Parathyroid adenoma (tissue), 2 donors: ENCODE data around the gene AFF1.
"Not testable (repeated sequence)": the region's sequence is repeated elsewhere in the genome, so short reads cannot be mapped to it uniquely, and the experiment has no call there.

Experiments used
- H2AFZ ChIP-seq: fragments of 300-600 bp; sonication (generic); one replicate; pipeline ENCODE4 v1.7.0; 2017; ENCODE audit warnings: antibody characterized with exemption, mild to moderate bottlenecking
- H3K27ac ChIP-seq: fragments of 300-600 bp; sonication (generic); one replicate; pipeline ENCODE4 v1.7.0; 2017
- H3K27me3 ChIP-seq: fragments of 300-600 bp; sonication (generic); one replicate; pipeline ENCODE4 v1.7.0; 2017; ENCODE audit warnings: low read length; ENCODE audit not compliant: control insufficient read depth, insufficient read depth
- H3K36me3 ChIP-seq: fragments of 300-600 bp; sonication (generic); one replicate; pipeline ENCODE4 v1.7.0; 2017; ENCODE audit warnings: low read length; ENCODE audit not compliant: control insufficient read depth, insufficient read depth
- H3K4me1 ChIP-seq: fragments of 300-600 bp; sonication (generic); one replicate; pipeline ENCODE4 v1.7.0; 2017; ENCODE audit warnings: control low read depth
- H3K4me2 ChIP-seq: fragments of 300-600 bp; sonication (generic); one replicate; pipeline ENCODE4 v1.7.0; 2017; ENCODE audit warnings: low read length
- H3K4me3 ChIP-seq: fragments of 300-600 bp; sonication (generic); one replicate; pipeline ENCODE4 v1.7.0; 2017; ENCODE audit warnings: low read depth, low read length
- H3K79me2 ChIP-seq: fragments of 300-600 bp; sonication (generic); one replicate; pipeline ENCODE4 v1.7.0; 2017; ENCODE audit warnings: control low read depth
- H3K9ac ChIP-seq: fragments of 300-600 bp; sonication (generic); one replicate; pipeline ENCODE4 v1.7.0; 2017; ENCODE audit warnings: mild to moderate bottlenecking
- H3K9me3 ChIP-seq: fragments of 300-600 bp; sonication (generic); one replicate; pipeline ENCODE4 v1.7.0; 2017; ENCODE audit warnings: low read length; ENCODE audit not compliant: control insufficient read depth
- CTCF ChIP-seq: fragments of 300-600 bp; sonication (generic); IDR thresholded peaks from one replicate; pipeline ENCODE4 v1.7.0; 2017; ENCODE audit warnings: antibody characterized with exemption, mild to moderate bottlenecking
- donor health status: primary hyperparathyroidism.

Gene AFF1

GRCh38 chr4:87011340-87012034, 76.7 kb downstream of the AFF1 start:
- H3K4me3 ChIP-seq, result no peak overlapping the region

GRCh38 chr4:87012265-87012953, 77.6 kb downstream of the AFF1 start:
- Histone ChIP-seq H3K79me2 (peaks cover 18% of the 10 kb centered on the region), H3K9me3 (no peaks in the 10 kb centered on the region), H3K4me3 (no peak overlapping the region), H3K4me2 (peak overlapping the region; percentile 9), H3K27ac (peak overlapping the region; percentile 29), H3K4me1 (peaks cover 12% of the 10 kb centered on the region), H3K27me3 (no peaks in the 10 kb centered on the region), H2AFZ (no peak overlapping the region), H3K36me3 (no peaks in the 10 kb centered on the region), H3K9ac (no peak overlapping the region)
- no peak for TF ChIP-seq CTCF

More at GRCh38 chr4:87011340-87012034, 76.7 kb downstream of the AFF1 start:
- H2AFZ ChIP-seq, result no peak overlapping the region
- no peaks in the 10 kb centered on the region for H3K36me3 ChIP-seq
- no peak overlapping the region for H3K9ac ChIP-seq
- peaks cover 16% of the 10 kb centered on the region for H3K79me2 ChIP-seq
- no peaks in the 10 kb centered on the region for H3K9me3 ChIP-seq
- peaks cover 12% of the 10 kb centered on the region for H3K4me1 ChIP-seq
- TF ChIP-seq CTCF, result no peak
- H3K27me3 ChIP-seq, result no peaks in the 10 kb centered on the region
- H3K27ac ChIP-seq, result peak overlapping the region; percentile 19
- no peak overlapping the region for H3K4me2 ChIP-seq

- not testable (repeated sequence) for H3K36me3 ChIP-seq, H3K9me3 ChIP-seq, H3K4me3 ChIP-seq, H2AFZ ChIP-seq, H3K9ac ChIP-seq, H3K27me3 ChIP-seq
- H3K4me1 ChIP-seq, result peaks cover 12% of the 10 kb centered on the region
- H3K79me2 ChIP-seq, result peaks cover 22% of the 10 kb centered on the region
- peak overlapping the region; percentile 9 for H3K4me2 ChIP-seq
- peak overlapping the region; percentile 74 for H3K27ac ChIP-seq
Measured at GRCh38 chr4:87012954-87013308, 78.1 kb downstream of the AFF1 start.

- H3K36me3 ChIP-seq, result no peaks in the 10 kb centered on the region
- TF ChIP-seq CTCF, result no peak
- H3K9ac ChIP-seq, result no peak overlapping the region
- H3K4me3 ChIP-seq, result peak overlapping the region; percentile 43
- no peak overlapping the region for H2AFZ ChIP-seq
- peak overlapping the region; percentile 55 for H3K4me2 ChIP-seq
- peaks cover 18% of the 10 kb centered on the region for H3K79me2 ChIP-seq
- H3K27ac ChIP-seq, result peak overlapping the region; percentile 74
- no peaks in the 10 kb centered on the region for H3K27me3 ChIP-seq
- peaks cover 10% of the 10 kb centered on the region for H3K4me1 ChIP-seq
- H3K9me3 ChIP-seq, result no peaks in the 10 kb centered on the region
Measured at GRCh38 chr4:87014284-87014782, 79.5 kb downstream of the AFF1 start.

- no peak overlapping the region for H3K9ac ChIP-seq
- H3K79me2 ChIP-seq, result peaks cover 10% of the 10 kb centered on the region
- H3K9me3 ChIP-seq, result no peaks in the 10 kb centered on the region
- no peaks in the 10 kb centered on the region for H3K27me3 ChIP-seq
- TF ChIP-seq CTCF, result no peak
- peak overlapping the region; percentile 74 for H3K27ac ChIP-seq
- peaks cover 12% of the 10 kb centered on the region for H3K4me1 ChIP-seq
- no peak overlapping the region for H2AFZ ChIP-seq
- H3K4me3 ChIP-seq, result peak overlapping the region; percentile 43
- no peaks in the 10 kb centered on the region for H3K36me3 ChIP-seq
- peak overlapping the region; percentile 55 for H3K4me2 ChIP-seq
Measured at GRCh38 chr4:87015416-87015815, 80.6 kb downstream of the AFF1 start.
